GM18867 (cell line): Measurements from ENCODE around the gene KCTD10.

ENCODE experiments used
- ATAC-seq: cut with Tn5 transposase; IDR thresholded peaks from one replicate; pipeline ENCODE4 v1.9.1; 2021; ENCODE audit warnings: mild to moderate bottlenecking, moderate library complexity; ENCODE audit not compliant: unreplicated experiment

The KCTD10 gene

GRCh38 chr12:109477185-109477962, at the start of gene KCTD10, which contains the start of gene UBE3B:
Gene KCTD10, minus strand, starts transcription at chr12:109477300. Its CDS starts 38 bp downstream, at chr12:109477262.
Gene UBE3B, plus strand, starts transcription at chr12:109477634. Its CDS starts 5,918 bp downstream, at chr12:109483552.
- ATAC-seq = peak; percentile 88

- no peak for ATAC-seq
Observed at GRCh38 chr12:109525279-109525585, 48.1 kb upstream of the KCTD10 start.

GRCh38 chr12:109524466-109525278, 47.6 kb upstream of the KCTD10 start:
- no peak for ATAC-seq

GRCh38 chr12:109523504-109523903, 46.4 kb upstream of the KCTD10 start:
- ATAC-seq = no peak

- ATAC-seq = no peak
Observed at GRCh38 chr12:109523071-109523470, 46.0 kb upstream of the KCTD10 start.

GRCh38 chr12:109521831-109522230, 44.7 kb upstream of the KCTD10 start:
- ATAC-seq = no peak

- no peak for ATAC-seq
Observed at GRCh38 chr12:109519787-109520186, 42.7 kb upstream of the KCTD10 start.

- ATAC-seq = no peak
Observed at GRCh38 chr12:109518820-109519665, 41.9 kb upstream of the KCTD10 start.

GRCh38 chr12:109517619-109518018, 40.5 kb upstream of the KCTD10 start:
- no peak for ATAC-seq

- no peak for ATAC-seq
Observed at GRCh38 chr12:109513977-109514376, 36.9 kb upstream of the KCTD10 start.

GRCh38 chr12:109513051-109513450, 36.0 kb upstream of the KCTD10 start:
- no peak for ATAC-seq

- no peak for ATAC-seq
Observed at GRCh38 chr12:109512608-109513007, 35.5 kb upstream of the KCTD10 start.

GRCh38 chr12:109510196-109510595, 33.1 kb upstream of the KCTD10 start:
- no peak for ATAC-seq

- no peak for ATAC-seq
Observed at GRCh38 chr12:109504068-109504467, 27.0 kb upstream of the KCTD10 start.

- no peak for ATAC-seq
Observed at GRCh38 chr12:109503611-109504010, 26.5 kb upstream of the KCTD10 start.

- ATAC-seq = no peak
Observed at GRCh38 chr12:109502332-109502731, 25.2 kb upstream of the KCTD10 start.

GRCh38 chr12:109501299-109501698, 24.2 kb upstream of the KCTD10 start:
- ATAC-seq = no peak

GRCh38 chr12:109500406-109501185, 23.5 kb upstream of the KCTD10 start:
- no peak for ATAC-seq

GRCh38 chr12:109497675-109498074, 20.6 kb upstream of the KCTD10 start:
- no peak for ATAC-seq

GRCh38 chr12:109496306-109496705, 19.2 kb upstream of the KCTD10 start:
- ATAC-seq = no peak
